ENCODE measurements around the gene BIVM.

BIVM gene

DNA sequence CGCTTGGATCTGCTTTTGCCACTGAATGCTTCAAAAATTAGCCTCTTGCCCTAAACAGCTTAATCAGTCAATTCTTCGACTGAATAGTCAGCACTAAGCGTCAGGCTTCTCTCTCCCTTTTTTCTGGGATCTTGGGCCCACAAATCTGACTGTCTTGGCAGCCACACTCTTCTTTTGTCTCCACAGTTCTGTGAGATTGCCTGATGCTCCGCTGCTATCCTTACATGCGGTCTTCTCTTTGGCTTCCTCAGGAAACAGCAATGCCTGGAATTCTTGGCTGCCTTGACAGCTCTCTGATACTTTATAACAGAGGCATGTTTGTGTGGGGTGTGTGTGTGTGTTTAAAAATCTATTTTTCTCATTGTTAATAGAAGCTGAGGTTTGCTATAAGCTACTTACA is 79.6 kb downstream of the BIVM start:
- Histone ChIP-seq H3K79me2 (ENCODE audit: insufficient read depth, low read length) (no peaks in the 10 kb centered on the region), H2AFZ (ENCODE audit: low read depth, low read length) (no peak overlapping the region), H3K27ac (ENCODE audit: low read length) (no peak overlapping the region), H3K4me3 (ENCODE audit: low read depth in 1 of 2, low read length in 2 of 2) (no peak overlapping the region), H4K20me1 (ENCODE audit: insufficient read depth, low read length) (no peaks in the 10 kb centered on the region), H3K9me3 (ENCODE audit: insufficient read depth, low read length, severe bottlenecking) (no peaks in the 10 kb centered on the region), H3K27me3 (ENCODE audit: insufficient read depth, low read length, poor library complexity) (no peaks in the 10 kb centered on the region), H3K4me1 (ENCODE audit: insufficient read depth, low read length) (no peaks in the 10 kb centered on the region), H3K36me3 (ENCODE audit: insufficient read depth, low read length) (peaks cover 33% of the 10 kb centered on the region), H3K4me2 (ENCODE audit: insufficient read depth, low read length) (no peak overlapping the region), H3K9ac (ENCODE audit: low read depth, low read length) (no peak overlapping the region)
- DNase-seq (no peak), ATAC-seq (ENCODE audit: insufficient read depth, low read depth) (no peak)
- TF ChIP-seq, protein P1, sequence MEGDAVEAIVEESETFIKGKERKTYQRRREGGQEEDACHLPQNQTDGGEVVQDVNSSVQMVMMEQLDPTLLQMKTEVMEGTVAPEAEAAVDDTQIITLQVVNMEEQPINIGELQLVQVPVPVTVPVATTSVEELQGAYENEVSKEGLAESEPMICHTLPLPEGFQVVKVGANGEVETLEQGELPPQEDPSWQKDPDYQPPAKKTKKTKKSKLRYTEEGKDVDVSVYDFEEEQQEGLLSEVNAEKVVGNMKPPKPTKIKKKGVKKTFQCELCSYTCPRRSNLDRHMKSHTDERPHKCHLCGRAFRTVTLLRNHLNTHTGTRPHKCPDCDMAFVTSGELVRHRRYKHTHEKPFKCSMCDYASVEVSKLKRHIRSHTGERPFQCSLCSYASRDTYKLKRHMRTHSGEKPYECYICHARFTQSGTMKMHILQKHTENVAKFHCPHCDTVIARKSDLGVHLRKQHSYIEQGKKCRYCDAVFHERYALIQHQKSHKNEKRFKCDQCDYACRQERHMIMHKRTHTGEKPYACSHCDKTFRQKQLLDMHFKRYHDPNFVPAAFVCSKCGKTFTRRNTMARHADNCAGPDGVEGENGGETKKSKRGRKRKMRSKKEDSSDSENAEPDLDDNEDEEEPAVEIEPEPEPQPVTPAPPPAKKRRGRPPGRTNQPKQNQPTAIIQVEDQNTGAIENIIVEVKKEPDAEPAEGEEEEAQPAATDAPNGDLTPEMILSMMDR (IDR thresholded peaks at IDR 0.05; ENCODE audit: borderline replicate concordance, extremely low read depth, low read length, poor library complexity, severe bottlenecking) = no peak
- no peak for TF ChIP-seq EZH2 (IDR thresholded peaks at IDR 0.05; ENCODE audit: borderline replicate concordance, low read depth, low read length, severe bottlenecking)

DNA sequence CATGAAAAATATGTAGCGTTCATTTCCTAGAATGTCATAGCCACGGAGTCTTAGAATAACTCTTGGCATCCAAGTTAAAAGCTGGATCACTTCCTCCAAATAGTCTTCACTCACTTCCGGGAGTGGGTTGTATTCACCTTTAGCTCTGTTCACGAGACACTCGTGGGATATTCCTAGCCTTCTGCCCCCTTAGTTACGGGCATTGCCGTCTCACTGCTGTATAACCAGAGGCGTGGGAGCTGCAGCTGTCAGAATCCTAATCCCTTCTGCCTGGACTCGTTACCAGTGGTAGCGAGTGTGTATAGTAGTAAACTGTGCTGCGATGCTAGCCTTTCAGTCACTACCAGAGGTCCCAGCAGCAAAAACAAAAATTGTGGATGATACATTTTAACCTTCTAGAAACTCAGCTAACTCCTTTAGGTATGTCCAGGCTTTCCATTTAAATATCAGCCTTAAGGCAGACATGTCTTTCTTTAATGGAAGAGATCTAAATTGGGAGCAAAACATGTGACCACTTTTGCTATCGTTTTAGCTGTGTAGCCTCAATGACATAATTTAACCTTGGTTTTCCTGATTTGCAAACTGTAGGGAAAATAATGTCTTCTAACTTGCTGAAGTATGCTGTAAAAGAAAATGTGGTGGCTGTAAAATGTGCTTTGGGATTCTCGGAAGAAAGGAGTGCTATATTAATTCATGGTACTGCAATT is 81.0 kb downstream of the BIVM start:
- Histone ChIP-seq H3K4me1 (ENCODE audit: insufficient read depth, low read length) (no peaks in the 10 kb centered on the region), H3K36me3 (ENCODE audit: insufficient read depth, low read length) (peaks cover 18% of the 10 kb centered on the region), H4K20me1 (ENCODE audit: insufficient read depth, low read length) (no peaks in the 10 kb centered on the region), H3K9me3 (ENCODE audit: insufficient read depth, low read length, severe bottlenecking) (no peaks in the 10 kb centered on the region), H2AFZ (ENCODE audit: low read depth, low read length) (no peak overlapping the region), H3K4me3 (ENCODE audit: low read depth in 1 of 2, low read length in 2 of 2) (no peak overlapping the region), H3K9ac (ENCODE audit: low read depth, low read length) (no peak overlapping the region), H3K27ac (ENCODE audit: low read length) (no peak overlapping the region), H3K79me2 (ENCODE audit: insufficient read depth, low read length) (no peaks in the 10 kb centered on the region), H3K4me2 (ENCODE audit: insufficient read depth, low read length) (no peak overlapping the region), H3K27me3 (ENCODE audit: insufficient read depth, low read length, poor library complexity) (no peaks in the 10 kb centered on the region)
- TF ChIP-seq, protein P1 (IDR thresholded peaks at IDR 0.05; ENCODE audit: borderline replicate concordance, extremely low read depth, low read length, poor library complexity, severe bottlenecking) = no peak
- ATAC-seq (ENCODE audit: insufficient read depth, low read depth) = no peak
- no peak for DNase-seq

DNA sequence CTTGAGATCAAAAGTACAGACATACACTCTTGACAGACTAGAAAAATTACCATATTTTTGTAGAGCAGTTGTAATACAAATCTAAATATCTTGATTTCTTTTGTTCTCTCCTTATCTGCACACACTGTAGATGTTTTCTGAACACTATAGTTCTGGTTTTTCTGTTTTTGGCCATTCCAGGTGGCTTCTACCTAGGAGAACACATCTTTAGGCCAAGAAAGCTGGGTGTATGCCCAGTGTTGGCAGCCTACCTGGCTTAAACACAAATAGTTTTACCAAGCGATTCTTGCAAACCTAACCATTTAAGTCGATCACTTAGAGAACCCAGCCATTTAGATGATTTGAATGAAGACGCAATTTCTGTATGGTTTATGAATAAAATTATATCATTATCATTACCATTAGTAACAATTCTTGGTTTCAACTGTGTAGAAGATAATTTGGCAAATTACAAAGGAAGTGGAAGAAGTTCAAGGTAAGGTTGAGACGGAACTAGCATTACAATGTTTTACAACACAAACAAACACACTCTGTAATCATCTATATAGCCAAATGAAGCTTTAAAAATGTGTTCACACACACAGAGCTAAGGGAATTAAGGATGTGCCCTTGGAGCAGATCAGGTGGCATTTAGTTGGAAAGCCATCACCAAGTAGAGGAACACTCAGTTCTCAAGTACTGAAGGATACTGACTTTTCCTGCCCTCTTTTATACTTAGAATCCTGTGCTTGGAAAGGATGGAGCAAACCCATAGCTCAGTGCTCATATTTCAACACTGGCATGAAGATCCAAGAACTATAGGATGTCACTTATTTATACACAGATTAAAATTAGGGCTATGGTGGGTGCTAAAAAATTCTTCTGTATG is 83.1 kb downstream of the BIVM start:
- TF ChIP-seq EZH2 (IDR thresholded peaks at IDR 0.05; ENCODE audit: borderline replicate concordance, low read depth, low read length, severe bottlenecking) = no peak
- TF ChIP-seq, protein P1 (IDR thresholded peaks at IDR 0.05; ENCODE audit: borderline replicate concordance, extremely low read depth, low read length, poor library complexity, severe bottlenecking) = no peak
- DNase-seq (no peak), ATAC-seq (ENCODE audit: insufficient read depth, low read depth) (no peak)
- no peaks in the 10 kb centered on the region for H3K27me3 ChIP-seq (ENCODE audit: insufficient read depth, low read length, poor library complexity)
- H3K4me2 ChIP-seq (ENCODE audit: insufficient read depth, low read length) = no peak overlapping the region
- H3K36me3 ChIP-seq (ENCODE audit: insufficient read depth, low read length) = peaks cover 2% of the 10 kb centered on the region; the same call in 1 of the 2 replicates
- no peaks in the 10 kb centered on the region for H3K9me3 ChIP-seq (ENCODE audit: insufficient read depth, low read length, severe bottlenecking)
- no peaks in the 10 kb centered on the region for H3K4me1 ChIP-seq (ENCODE audit: insufficient read depth, low read length)
- H3K4me3 ChIP-seq (ENCODE audit: low read depth in 1 of 2, low read length in 2 of 2) = no peak overlapping the region
- H4K20me1 ChIP-seq (ENCODE audit: insufficient read depth, low read length) = no peaks in the 10 kb centered on the region
- H3K79me2 ChIP-seq (ENCODE audit: insufficient read depth, low read length) = no peaks in the 10 kb centered on the region
- no peak overlapping the region for H2AFZ ChIP-seq (ENCODE audit: low read depth, low read length)
- no peak overlapping the region for H3K9ac ChIP-seq (ENCODE audit: low read depth, low read length)
- no peak overlapping the region for H3K27ac ChIP-seq (ENCODE audit: low read length)

All from DND-41 (cell line).